Smooth muscle cell (in vitro differentiated cells): ENCODE measurements around the gene RAB8A. TPM values are rescaled to one million over a fixed set of nuclear protein-coding genes. Genes with fewer than 3 reads are reported as not detected.

Experiments
- DNase-seq: peaks from one replicate; lab custom pipeline; 2025; ENCODE audit not compliant: unreplicated experiment; lab: John Stamatoyannopoulos, UW
- H2AFZ ChIP-seq: fragments of 200-600 bp; sonication (generic); 2 replicates; pipeline ENCODE4 v1.6.0; 2016; ENCODE audit warnings: antibody characterized with exemption, low read depth, mild to moderate bottlenecking
- H3F3A ChIP-seq: fragments of 200-600 bp; sonication (generic); 2 replicates; pipeline ENCODE4 v1.6.0; 2017; ENCODE audit warnings: antibody characterized with exemption, low read depth
- H3K27ac ChIP-seq: fragments of 200-600 bp; sonication (generic); 2 replicates; pipeline ENCODE4 v1.5.1; 2016; ENCODE audit warnings: low read depth, mild to moderate bottlenecking
- H3K27me3 ChIP-seq: fragments of 200-600 bp; sonication (generic); 2 replicates; pipeline ENCODE4 v1.6.1; 2016; ENCODE audit warnings: low read depth, mild to moderate bottlenecking
- H3K36me3 ChIP-seq: fragments of 200-600 bp; sonication (generic); 2 replicates; pipeline ENCODE4 v1.5.1; 2016; ENCODE audit warnings: low read depth
- H3K4me1 ChIP-seq: fragments of 200-600 bp; sonication (generic); 2 replicates; pipeline ENCODE4 v1.5.1; 2016; ENCODE audit warnings: low read depth
- H3K4me2 ChIP-seq: fragments of 200-600 bp; sonication (generic); 2 replicates; pipeline ENCODE4 v1.6.0; 2016; ENCODE audit warnings: mild to moderate bottlenecking
- H3K4me3 ChIP-seq: fragments of 200-600 bp; sonication (generic); 2 replicates; pipeline ENCODE4 v1.5.1; 2016; ENCODE audit warnings: mild to moderate bottlenecking
- H3K79me2 ChIP-seq: fragments of 200-600 bp; sonication (generic); 2 replicates; pipeline ENCODE4 v1.6.0; 2016; ENCODE audit warnings: low read depth, mild to moderate bottlenecking
- H3K9ac ChIP-seq: fragments of 200-600 bp; sonication (generic); 2 replicates; pipeline ENCODE4 v1.6.0; 2016; ENCODE audit warnings: low read depth
- H3K9me3 ChIP-seq: fragments of 200-600 bp; sonication (generic); replicated peaks from 2 replicates; pipeline ENCODE4 v1.5.1; 2016; ENCODE audit warnings: low read depth
- H4K20me1 ChIP-seq: fragments of 200-600 bp; sonication (generic); 2 replicates; pipeline ENCODE4 v1.6.0; 2016; ENCODE audit warnings: low read depth
- WGBS: methylation state at CpG from one replicate; pipeline ENCODE4 v1.1.7; 2016; ENCODE audit warnings: low lambda C conversion rate; 5-methylcytosine and 5-hydroxymethylcytosine counted together
- polyA plus RNA-seq: library from polyadenylated mRNA; unstranded; fragments of >200 nt; fragmentation: Nextera tagmentation; extraction: Ambion mirVana; gene quantifications from 2 replicates; pipeline ENCODE4 v1.2.1, GENCODE V29; 2016
- total RNA-seq: library from RNA; depleted of rRNA; stranded (reverse); fragments of >200 nt; gene quantifications from 2 replicates; pipeline ENCODE4 v1.2.3, GENCODE V29; 2014
- TF ChIP-seq, protein P1 (sequence below): fragments of 200-600 bp; sonication (generic); IDR thresholded peaks from 2 replicates; pipeline ENCODE4 v1.5.1; 2017; ENCODE audit warnings: borderline replicate concordance, mild to moderate bottlenecking, antibody characterized with exemption; ENCODE audit not compliant: insufficient read depth, poor library complexity, severe bottlenecking

Gene RAB8A
- total and polyA plus RNA-seq, 2 experiments from 2014 or later: 47.3 to 96.0 TPM

DNA sequence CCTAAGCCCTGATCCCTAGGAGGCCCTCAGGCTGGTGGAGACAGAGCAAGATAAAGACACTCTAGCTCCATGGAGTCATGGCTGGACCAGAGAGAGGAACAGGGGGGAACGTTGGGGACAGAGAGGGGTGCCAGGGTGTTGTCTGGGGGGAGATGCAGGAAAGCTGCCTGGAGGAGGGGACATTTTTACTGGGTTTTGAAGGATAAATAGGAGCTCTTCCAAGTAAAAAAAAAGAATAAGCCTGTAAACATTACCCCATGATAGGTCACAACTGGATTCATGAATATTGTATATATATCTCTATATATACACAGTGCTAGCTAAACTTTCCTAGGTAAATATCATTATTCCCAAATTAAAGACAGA lies 32.5 kb downstream of the RAB8A start:
- Histone ChIP-seq H3F3A (no peaks in the 10 kb centered on the region), H3K27ac (no peak overlapping the region), H3K27me3 (no peaks in the 10 kb centered on the region), H3K4me2 (no peak overlapping the region), H3K4me1 (no peaks in the 10 kb centered on the region), H3K79me2 (no peaks in the 10 kb centered on the region), H2AFZ (no peak overlapping the region), H3K4me3 (no peak overlapping the region), H3K36me3 (no peaks in the 10 kb centered on the region), H4K20me1 (no peaks in the 10 kb centered on the region), H3K9me3 (no peaks in the 10 kb centered on the region), H3K9ac (no peak overlapping the region)
- WGBS: 88% methylated on average over 1 of the region's 1 CpG
- TF ChIP-seq, protein P1, sequence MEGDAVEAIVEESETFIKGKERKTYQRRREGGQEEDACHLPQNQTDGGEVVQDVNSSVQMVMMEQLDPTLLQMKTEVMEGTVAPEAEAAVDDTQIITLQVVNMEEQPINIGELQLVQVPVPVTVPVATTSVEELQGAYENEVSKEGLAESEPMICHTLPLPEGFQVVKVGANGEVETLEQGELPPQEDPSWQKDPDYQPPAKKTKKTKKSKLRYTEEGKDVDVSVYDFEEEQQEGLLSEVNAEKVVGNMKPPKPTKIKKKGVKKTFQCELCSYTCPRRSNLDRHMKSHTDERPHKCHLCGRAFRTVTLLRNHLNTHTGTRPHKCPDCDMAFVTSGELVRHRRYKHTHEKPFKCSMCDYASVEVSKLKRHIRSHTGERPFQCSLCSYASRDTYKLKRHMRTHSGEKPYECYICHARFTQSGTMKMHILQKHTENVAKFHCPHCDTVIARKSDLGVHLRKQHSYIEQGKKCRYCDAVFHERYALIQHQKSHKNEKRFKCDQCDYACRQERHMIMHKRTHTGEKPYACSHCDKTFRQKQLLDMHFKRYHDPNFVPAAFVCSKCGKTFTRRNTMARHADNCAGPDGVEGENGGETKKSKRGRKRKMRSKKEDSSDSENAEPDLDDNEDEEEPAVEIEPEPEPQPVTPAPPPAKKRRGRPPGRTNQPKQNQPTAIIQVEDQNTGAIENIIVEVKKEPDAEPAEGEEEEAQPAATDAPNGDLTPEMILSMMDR: no peak
- no peak for DNase-seq

DNA sequence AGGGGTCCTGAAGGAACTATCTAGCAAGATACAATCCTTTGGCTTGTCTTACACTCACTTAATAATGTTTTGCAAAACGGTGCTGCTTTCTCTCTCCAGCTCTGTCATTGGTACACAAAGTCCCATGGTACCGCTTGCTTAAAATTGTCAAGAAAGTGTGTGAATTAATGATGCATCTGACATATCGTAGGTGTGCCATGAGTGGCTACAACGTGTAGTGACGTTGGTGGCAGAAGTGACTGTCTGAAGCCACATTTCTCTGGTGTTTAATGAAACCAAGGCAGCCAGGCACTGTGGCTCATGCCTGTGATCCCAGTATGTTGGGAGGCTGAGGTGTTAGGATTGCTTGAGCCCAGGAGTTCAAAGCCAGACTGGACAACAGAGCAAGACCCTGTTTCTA lies 34.4 kb downstream of the RAB8A start:
- WGBS: 89% methylated on average over 5 of the region's 5 CpGs

DNA sequence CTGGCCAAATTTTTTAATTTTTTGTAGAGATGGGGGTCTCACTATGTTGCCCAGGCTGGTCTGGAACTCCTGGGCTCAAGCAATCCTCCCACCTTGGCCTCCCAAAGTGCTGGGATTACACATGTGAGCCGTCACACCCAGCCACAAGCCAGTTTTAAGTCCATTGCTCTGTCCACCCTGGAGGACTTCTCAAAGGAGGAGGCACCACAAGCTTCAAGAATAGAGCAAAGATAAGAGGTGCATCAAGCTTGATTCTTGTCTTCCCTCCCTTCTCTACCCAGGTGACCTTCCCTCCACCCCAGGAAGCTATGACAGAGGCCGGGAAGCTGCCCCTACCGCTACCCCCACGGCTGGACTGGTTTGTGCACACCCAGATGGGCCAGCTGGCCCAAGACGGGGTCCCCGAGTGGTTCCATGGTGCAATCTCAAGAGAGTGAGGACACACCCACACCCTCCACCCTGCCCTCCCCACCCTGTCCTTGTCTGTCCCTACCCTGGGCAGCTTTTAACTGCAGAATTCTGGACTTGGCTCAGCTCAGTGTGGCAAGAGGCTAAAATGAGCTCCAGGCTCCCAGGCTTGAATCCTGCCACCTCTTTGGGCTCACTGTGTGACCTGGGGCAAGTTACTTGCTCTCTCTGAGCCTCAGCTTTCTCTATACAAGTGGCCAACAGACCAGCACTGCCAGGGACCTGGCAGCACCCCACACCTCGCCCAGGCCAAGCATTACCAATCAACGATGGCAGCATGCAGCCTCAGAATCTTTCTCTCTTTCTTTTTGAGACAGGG lies 36.9 kb downstream of the RAB8A start:
- 91% methylated on average over 8 of the region's 8 CpGs for WGBS
- TF ChIP-seq, protein P1: no peak
- H4K20me1 ChIP-seq: no peaks in the 10 kb centered on the region
- H3K79me2 ChIP-seq: no peaks in the 10 kb centered on the region
- no peaks in the 10 kb centered on the region for H3K36me3 ChIP-seq
- no peaks in the 10 kb centered on the region for H3K4me1 ChIP-seq
- no peak overlapping the region for H3K9ac ChIP-seq
- no peak overlapping the region for H3K27ac ChIP-seq
- no peaks in the 10 kb centered on the region for H3K27me3 ChIP-seq
- no peak overlapping the region for H3K4me3 ChIP-seq
- DNase-seq: no peak
- H3K9me3 ChIP-seq: no peaks in the 10 kb centered on the region
- H2AFZ ChIP-seq: no peak overlapping the region
- H3K4me2 ChIP-seq: no peak overlapping the region
- H3F3A ChIP-seq: no peaks in the 10 kb centered on the region

More for the DNA sequence above, 34.4 kb downstream of the RAB8A start:
- no peak overlapping the region for H3K27ac ChIP-seq
- H4K20me1 ChIP-seq: no peaks in the 10 kb centered on the region
- H3K4me1 ChIP-seq: no peaks in the 10 kb centered on the region
- H3F3A ChIP-seq: no peaks in the 10 kb centered on the region
- no peak for DNase-seq
- H3K9ac ChIP-seq: no peak overlapping the region
- no peaks in the 10 kb centered on the region for H3K79me2 ChIP-seq
- H3K36me3 ChIP-seq: no peaks in the 10 kb centered on the region
- no peak overlapping the region for H3K4me3 ChIP-seq
- no peak overlapping the region for H3K4me2 ChIP-seq
- no peaks in the 10 kb centered on the region for H3K27me3 ChIP-seq
- no peaks in the 10 kb centered on the region for H3K9me3 ChIP-seq
- TF ChIP-seq, protein P1: no peak
- no peak overlapping the region for H2AFZ ChIP-seq
